ENCODE data around the gene SLC34A2. TPM values are rescaled to one million over a fixed set of nuclear protein-coding genes. Genes with fewer than 3 reads are reported as not detected.

SLC34A2 gene
- total and polyA plus RNA-seq, 2 of the 8 experiments (the other 6 are each of a cell fraction or from before 2014, with no cell fraction given): 2.2 to 2.9 TPM

DNA sequence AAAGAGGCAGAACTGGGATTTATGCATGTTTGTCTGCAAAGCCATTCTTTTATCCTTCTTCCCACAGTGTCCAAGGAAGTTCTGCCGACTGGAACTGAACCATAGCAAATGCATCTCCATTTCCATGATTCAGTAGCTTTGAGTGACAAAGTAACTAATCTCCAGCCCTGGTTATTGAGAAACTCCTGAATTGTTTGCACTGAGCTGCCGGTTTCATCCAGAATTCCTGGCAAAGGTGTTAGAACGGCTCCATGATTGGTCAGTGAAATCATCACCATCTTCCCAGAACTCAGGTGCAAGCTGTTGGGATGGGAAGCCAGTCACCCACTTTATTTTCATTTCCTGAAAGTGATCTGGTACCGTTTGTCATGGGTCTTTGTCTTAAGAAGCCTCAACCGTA is 47.0 kb upstream of the SLC34A2 start:
- Histone ChIP-seq H2BK5ac (ENCODE audit: low read depth, low read length) (no peak overlapping the region), H4K91ac (replicated peaks; ENCODE audit: insufficient read length, low read length) (no peak overlapping the region), H3K18ac (ENCODE audit: extremely low read depth, low read length) (no peak overlapping the region), H3K36me3 (ENCODE audit: control insufficient read depth in 2 of 4, insufficient read depth in 4 of 4, low read length in 3 of 4) (no peaks in the 10 kb centered on the region), H3K23ac (ENCODE audit: insufficient read length) (no peak overlapping the region), H3K4ac (replicated peaks; ENCODE audit: insufficient read length, low read depth, low read length) (no peak overlapping the region), H2BK12ac (ENCODE audit: low read depth, low read length) (no peak overlapping the region), H4K8ac (ENCODE audit: extremely low read depth, insufficient read depth, low read length) (no peak overlapping the region), H3K4me3 (ENCODE audit: extremely low read depth in 1 of 4, insufficient read depth in 2 of 4, low read depth in 3 of 4, low read length in 4 of 4) (no peak overlapping the region), H3K79me2 (ENCODE audit: control insufficient read depth in 1 of 2, insufficient read depth in 2 of 2, low read length in 2 of 2) (no peaks in the 10 kb centered on the region), H2AFZ (ENCODE audit: low read length) (0 out of 2 replicates have a peak overlapping the region, but pooled peaks have one; percentile 17), H4K5ac (ENCODE audit: insufficient read length, low read depth, low read length) (no peak overlapping the region), H3K4me2 (ENCODE audit: insufficient read depth in 1 of 2, low read depth in 2 of 2, low read length in 2 of 2) (no peak overlapping the region), H2BK15ac (ENCODE audit: low read length) (no peak overlapping the region), H3K27ac (ENCODE audit: low read depth, low read length) (no peak overlapping the region), H3K9ac (replicated peaks in 1 of 4; ENCODE audit: extremely low read depth in 1 of 4, low read depth in 3 of 4, low read length in 3 of 4) (no peak overlapping the region), H2AK5ac (ENCODE audit: low read depth, low read length) (no peak overlapping the region), H3K23me2 (ENCODE audit: low read depth, low read length) (no peaks in the 10 kb centered on the region), H2BK120ac (replicated peaks; ENCODE audit: low read depth, low read length) (no peak overlapping the region), H2BK20ac (ENCODE audit: low read length) (no peak overlapping the region), H4K20me1 (replicated peaks in 1 of 2; ENCODE audit: control insufficient read depth in 1 of 2, insufficient read depth in 2 of 2, low read length in 2 of 2) (no peaks in the 10 kb centered on the region), H3K27me3 (replicated peaks in 1 of 4; ENCODE audit: control insufficient read depth in 3 of 4, extremely low read depth in 1 of 4, insufficient read depth in 3 of 4, low read length in 3 of 4) (no peaks in the 10 kb centered on the region), H3K56ac (replicated peaks; ENCODE audit: insufficient read length, low read depth, low read length) (no peak overlapping the region), H3K14ac (ENCODE audit: insufficient read length) (no peak overlapping the region), H3K79me1 (ENCODE audit: low read depth, low read length) (no peaks in the 10 kb centered on the region), H3K9me3 (ENCODE audit: insufficient read depth in 2 of 2, low read depth in 1 of 2, low read length in 1 of 2) (no peaks in the 10 kb centered on the region), H3K4me1 (replicated peaks in 1 of 4; ENCODE audit: control insufficient read depth in 3 of 4, insufficient read depth in 4 of 4, low read length in 3 of 4) (no peaks in the 10 kb centered on the region)
- CTCF ChIA-PET (ENCODE audit: partially characterized antibody): interaction anchor here (1.5 kb wide), 1 partner anchor 46 kb away, joined by 3 read pairs; no protein-coding TSS in a partner anchor
- POLR2A ChIA-PET (ENCODE audit: partially characterized antibody): no interaction called here
- no peak for TF ChIP-seq ASH2L (IDR thresholded peaks at IDR 0.05; ENCODE audit: low read length)
- no peak for TF ChIP-seq TEAD4 (IDR thresholded peaks at IDR 0.05; ENCODE audit: low read depth, low read length)
- TF ChIP-seq SP2 (IDR thresholded peaks at IDR 0.05; ENCODE audit: low read length): no peak
- FAIRE-seq (no peak), DNase-seq (ENCODE audit: low read depth in 1 of 2, low spot score in 2 of 2) (no peak)
- WGBS, 2 experiments (ENCODE audit: extremely low coverage in 1 of 2, insufficient coverage in 1 of 2, insufficient read length in 1 of 2, insufficient replicate concordance in 2 of 2, low coverage in 1 of 2, low lambda C conversion rate in 2 of 2, missing lambda C conversion rate in 1 of 2): 92% methylated on average over 5 of the region's 5 CpGs; no CpG with 5 or more reads in 1 of the 2 experiments

Data from H1 (cell line).